WI38 (cell line): Measurements from ENCODE around the gene USB1.
A peak's percentile ranks its signal among the peaks of the same experiment; 100 is the strongest.
"Not testable (repeated sequence)": the region's sequence is repeated elsewhere in the genome, so short reads cannot be mapped to it uniquely, and the experiment has no call there.

Experiments used
- H3K4me3 ChIP-seq: 2 replicates; pipeline ENCODE4 v1.5.1; 2011; ENCODE audit warnings: low read depth, mild to moderate bottlenecking, control low read depth, low read length
- CTCF ChIP-seq: IDR thresholded peaks from 2 replicates; pipeline ENCODE4 v1.5.1; 2012; ENCODE audit warnings: low read depth, mild to moderate bottlenecking, control low read depth, low read length

The USB1 gene

DNA sequence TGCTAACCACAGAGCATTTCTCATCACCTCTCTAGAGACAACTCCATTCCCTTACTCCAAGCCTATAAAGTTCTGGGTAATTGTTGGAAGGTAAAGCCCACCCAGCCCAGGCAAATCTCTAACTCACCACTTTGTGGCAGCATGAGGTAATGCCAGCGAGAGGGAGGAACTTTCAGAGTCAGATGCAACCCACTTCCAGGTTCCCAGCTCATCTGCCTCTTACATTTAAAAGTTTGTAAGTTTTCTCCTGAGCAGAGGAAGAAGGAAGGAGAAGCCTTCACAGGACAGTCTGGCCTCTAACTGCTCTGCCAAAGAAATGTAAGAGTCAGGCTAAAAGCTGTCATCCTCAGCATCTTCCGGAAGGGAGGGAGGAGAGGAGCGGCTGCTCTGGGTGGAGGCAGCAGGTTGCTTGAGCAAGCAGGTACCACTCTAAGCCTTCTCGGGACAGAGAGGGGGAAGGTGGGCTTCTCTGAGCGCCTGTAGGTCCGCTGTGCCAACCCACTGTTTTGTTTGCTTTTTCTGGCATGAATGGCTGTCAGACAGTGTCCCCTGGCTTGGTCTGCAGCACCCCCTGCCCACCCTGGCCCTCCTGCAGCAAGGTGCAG is 1.7 kb upstream of the USB1 start:
- TF ChIP-seq CTCF: no peak
- H3K4me3 ChIP-seq: peak overlapping the region; percentile 65

DNA sequence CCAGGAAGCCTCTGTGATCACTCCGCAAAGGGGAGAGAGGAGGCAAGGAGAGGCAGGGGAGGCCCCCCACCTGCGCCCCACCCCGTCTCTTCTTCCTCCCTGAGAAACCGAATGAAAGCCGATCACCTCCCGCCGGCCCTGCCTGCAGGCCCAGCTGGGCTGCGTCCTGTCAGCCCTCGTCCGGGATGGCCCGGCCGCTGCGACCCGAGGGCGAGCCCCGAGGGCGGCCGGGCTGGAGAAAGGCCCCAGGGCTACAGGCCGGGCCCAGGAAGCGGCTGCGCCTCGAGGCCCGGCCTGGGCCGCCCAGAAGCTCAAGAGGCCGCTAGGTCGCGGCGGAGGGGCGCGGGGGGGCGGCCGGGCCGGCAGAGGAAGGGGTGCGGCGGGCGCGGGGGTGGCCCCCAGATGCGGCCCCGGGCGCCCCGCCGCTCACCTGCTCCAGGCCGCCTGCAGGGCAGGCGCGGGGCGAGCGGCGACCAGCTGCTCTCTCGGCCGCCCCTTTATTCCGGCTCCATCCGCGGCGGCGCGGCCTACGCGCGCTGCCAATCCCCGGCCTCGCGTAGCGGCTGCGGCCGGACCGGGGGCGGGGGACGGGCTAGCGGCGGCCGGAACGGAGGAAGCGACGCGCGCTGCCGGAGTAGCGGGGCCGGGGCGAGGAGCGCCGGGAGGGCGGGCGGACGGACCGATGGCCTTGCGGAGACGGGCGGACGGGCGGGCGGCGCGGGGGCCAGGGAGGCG is 1.1 kb upstream of the USB1 start, which contains the start of gene ZNF319:
ZNF319 (minus strand) TSS at position 702 of the 735 bp plus-strand sequence. CDS start 2,407 bp downstream, outside the sequence.
- peak within 1 kb of the TSS; percentile 81 for H3K4me3 ChIP-seq
- no peak for TF ChIP-seq CTCF

- TF ChIP-seq CTCF: no peak
- H3K4me3 ChIP-seq: peak overlapping the region; percentile 81
These were observed 691 bp downstream of the USB1 start for GRCh38 chr16:58001781-58002415.

- TF ChIP-seq CTCF: no peak
- H3K4me3 ChIP-seq: no peak overlapping the region
These were observed 1.2 kb downstream of the USB1 start for GRCh38 chr16:58002416-58002800.

GRCh38 chr16:58002936-58003335 is 1.7 kb downstream of the USB1 start:
- TF ChIP-seq CTCF: no peak
- no peak overlapping the region for H3K4me3 ChIP-seq

DNA sequence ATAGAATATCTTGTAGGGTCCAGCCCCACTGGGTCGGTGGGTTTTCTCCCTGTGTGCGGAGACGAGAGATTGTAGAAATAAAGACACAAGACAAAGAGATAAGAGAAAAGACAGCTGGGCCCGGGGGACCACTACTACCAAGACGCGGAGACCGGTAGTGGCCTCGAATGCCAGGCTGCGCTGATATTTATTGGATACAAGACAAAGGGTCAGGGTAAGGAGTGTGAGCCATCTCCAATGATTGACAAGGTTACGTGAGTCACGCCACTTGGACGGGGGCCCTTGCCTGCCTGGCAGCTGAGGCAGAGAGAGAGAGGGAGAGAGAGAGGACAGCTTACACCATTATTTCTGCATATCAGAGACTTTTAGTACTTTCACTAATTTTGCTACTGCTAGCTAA is 3.5 kb downstream of the USB1 start:
- H3K4me3 ChIP-seq: not testable (repeated sequence)

GRCh38 chr16:58009856-58010416 is 8.7 kb downstream of the USB1 start:
- TF ChIP-seq CTCF: no peak
- no peak overlapping the region for H3K4me3 ChIP-seq
